22Rv1 (cell line): Measurements from ENCODE around the gene AUTS2.

ENCODE experiments used
- H3K27ac ChIP-seq: fragments of 450-650 bp; 2 replicates; pipeline ENCODE4 v1.5.1; 2017
- CTCF ChIP-seq: fragments of 450-650 bp; IDR thresholded peaks from 2 replicates; pipeline ENCODE4 v1.5.1; 2017; ENCODE audit warnings: mild to moderate bottlenecking
- ZFX ChIP-seq: fragments of 450-650 bp; IDR thresholded peaks from 2 replicates; pipeline ENCODE4 v1.6.1; 2017; ENCODE audit warnings: antibody characterized with exemption, borderline replicate concordance

Gene AUTS2

DNA sequence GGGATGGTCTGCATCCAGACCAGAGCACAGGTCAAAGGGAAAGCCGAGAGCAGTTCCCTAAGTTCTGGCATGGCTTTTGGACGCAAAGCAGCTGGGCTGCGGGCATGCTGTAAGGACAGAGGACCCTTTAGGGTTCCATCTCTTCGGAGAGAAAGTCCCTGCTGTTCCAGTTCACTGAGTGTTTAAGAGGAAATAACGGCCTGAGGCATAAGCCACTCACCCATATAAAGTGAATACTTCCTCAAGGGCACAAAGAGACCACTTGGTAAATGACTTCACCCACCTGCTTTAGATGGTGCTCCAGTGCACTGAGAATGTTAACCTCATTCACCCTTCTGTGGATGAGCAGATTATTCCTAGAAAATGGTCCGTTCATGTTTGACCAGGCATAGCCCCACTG lies 946.9 kb downstream of the AUTS2 start:
- no peak overlapping the region for H3K27ac ChIP-seq
- TF ChIP-seq ZFX (no peak), CTCF (no peak)

- no peak overlapping the region for H3K27ac ChIP-seq
- TF ChIP-seq CTCF, result no peak
- no peak for TF ChIP-seq ZFX
Observed at GRCh38 chr7:70552141-70552540, 953.9 kb downstream of the AUTS2 start.

DNA sequence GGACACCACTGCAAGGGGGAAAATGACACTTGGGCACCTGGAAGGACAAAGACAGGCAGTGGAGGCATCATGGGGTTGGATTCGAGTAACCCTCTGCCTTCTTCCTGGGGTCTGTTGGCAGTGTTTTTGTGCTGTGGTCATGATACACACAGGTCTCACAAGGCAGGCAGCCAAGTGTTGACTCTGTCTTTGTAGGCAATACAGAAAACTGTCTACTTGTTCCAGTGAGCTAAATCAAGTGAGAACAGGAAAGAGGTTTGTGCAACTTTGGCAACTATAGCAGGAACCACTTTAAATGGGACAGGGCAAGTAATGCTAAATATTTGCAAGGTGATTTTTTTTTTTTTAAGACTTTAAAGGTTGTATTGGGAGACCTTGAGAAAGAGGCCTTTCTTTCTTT lies 955.1 kb downstream of the AUTS2 start:
- no peak overlapping the region for H3K27ac ChIP-seq
- TF ChIP-seq CTCF (no peak), ZFX (no peak)

- TF ChIP-seq ZFX (no peak), CTCF (no peak)
- no peak overlapping the region for H3K27ac ChIP-seq
Observed at GRCh38 chr7:70554646-70555045, 956.4 kb downstream of the AUTS2 start.

DNA sequence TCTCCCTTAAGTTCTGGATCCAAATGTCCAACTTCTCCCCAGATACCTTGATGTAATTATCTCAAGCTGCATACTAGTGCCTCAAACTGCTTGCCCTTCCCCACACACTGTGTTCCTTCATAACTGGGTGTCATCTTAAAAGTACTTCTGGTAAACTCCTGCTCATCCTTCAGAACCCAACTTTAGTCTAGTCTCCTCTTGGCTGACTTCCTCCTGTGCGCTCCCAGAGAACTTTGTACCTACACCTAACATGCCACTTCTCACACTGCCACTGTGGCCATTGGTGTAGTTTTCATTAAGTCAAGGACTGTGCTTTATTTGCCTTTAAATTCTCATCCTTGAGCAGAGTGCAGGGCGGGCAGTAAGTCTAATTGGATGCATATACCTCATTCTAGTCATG lies 958.5 kb downstream of the AUTS2 start:
- no peak overlapping the region for H3K27ac ChIP-seq
- TF ChIP-seq ZFX, result no peak
- TF ChIP-seq CTCF, result no peak

DNA sequence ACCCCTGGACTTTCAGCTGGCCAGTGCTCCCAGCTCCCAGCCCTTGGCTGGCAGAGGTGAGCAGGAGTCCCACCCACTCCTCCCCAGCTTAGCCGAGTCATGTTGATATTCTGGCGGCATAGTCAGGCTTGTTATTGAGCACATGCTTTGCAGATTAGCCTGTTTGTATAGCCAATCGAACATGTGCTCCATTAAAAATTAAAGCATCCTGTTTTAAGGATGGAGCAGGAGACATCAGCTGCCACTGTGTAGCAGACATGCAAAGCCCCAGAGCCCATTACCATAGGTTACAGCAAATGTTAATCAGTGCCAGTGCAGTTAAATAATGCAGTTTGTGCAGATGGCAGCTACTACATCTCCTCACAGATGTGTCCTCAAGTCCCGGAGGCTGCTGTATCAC lies 959.1 kb downstream of the AUTS2 start:
- TF ChIP-seq CTCF (no peak), ZFX (no peak)
- no peak overlapping the region for H3K27ac ChIP-seq

DNA sequence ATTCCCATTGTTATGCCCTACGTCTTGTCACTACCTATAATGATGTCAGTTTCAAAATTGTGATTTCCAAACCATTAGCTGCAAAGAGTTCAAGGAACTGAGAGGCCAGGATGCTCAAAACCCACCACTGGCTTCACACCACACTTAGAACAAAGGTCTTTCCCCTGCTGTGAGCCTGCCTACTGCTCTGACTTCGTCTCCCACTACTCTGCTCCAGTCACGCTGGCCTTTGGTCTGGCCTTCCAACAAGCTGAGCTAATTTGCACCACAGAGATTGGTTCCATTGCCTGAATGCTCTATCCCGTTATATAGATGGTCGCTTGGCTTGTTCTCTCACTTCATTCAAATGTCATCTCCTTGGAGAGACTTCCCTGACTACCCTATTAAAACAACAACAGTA lies 961.5 kb downstream of the AUTS2 start:
- TF ChIP-seq CTCF (no peak), ZFX (no peak)

More for the DNA sequence above, 961.5 kb downstream of the AUTS2 start:
- H3K27ac ChIP-seq, result no peak overlapping the region
